Heart left ventricle (tissue), 16 donors: ENCODE results near the gene MYO7B. TPM values are rescaled to one million over a fixed set of nuclear protein-coding genes. Genes with fewer than 3 reads are reported as not detected.
A peak's percentile ranks its signal among the peaks of the same experiment; 100 is the strongest.

Experiments
- ATAC-seq, 4 donors: fragments of 200-7000 bp; cut with Tn5 transposase; one replicate each; pipeline ENCODE4 v1.9.1; 2020 to 2022; ENCODE audit warnings: moderate library complexity in 4 of 4, mild to moderate bottlenecking in 3 of 4, moderate number of reproducible peaks in 1 of 4
- DNase-seq, 5 donors: peaks; one replicate each; pipeline ENCODE4 v3.0.0-alpha.2; 2020
- H3K27ac ChIP-seq, 12 donors: fragments of 200-600 bp; sonication (generic) in 4 of 12; one replicate each; pipeline versions ENCODE4 v1.5.0 to v1.8.0; 2016 to 2022; ENCODE audit warnings: mild to moderate bottlenecking in 2 of 12
- H3K27me3 ChIP-seq, 9 donors: fragments of 200-600 bp; sonication (generic) in 2 of 9; one replicate each; pipeline versions ENCODE4 v1.5.1 to v1.8.0; 2016 to 2022; ENCODE audit warnings: mild to moderate bottlenecking in 3 of 9
- H3K36me3 ChIP-seq, 9 donors: fragments of 200-600 bp; sonication (generic) in 2 of 9; one replicate each; pipeline versions ENCODE4 v1.5.0 to v1.8.0; 2018 to 2022; ENCODE audit warnings: mild to moderate bottlenecking in 2 of 9
- H3K4me1 ChIP-seq, 12 donors: fragments of 200-600 bp; sonication (generic) in 4 of 12; one replicate each; pipeline versions ENCODE4 v1.5.0 to v1.8.0; 2016 to 2022; ENCODE audit warnings: mild to moderate bottlenecking in 3 of 12
- H3K4me3 ChIP-seq, 12 donors: fragments of 200-600 bp; sonication (generic) in 4 of 12; one replicate each; pipeline versions ENCODE4 v1.5.0 to v1.8.0; 2017 to 2022; ENCODE audit warnings: mild to moderate bottlenecking in 9 of 12, moderate library complexity in 4 of 12
- H3K9me3 ChIP-seq, 12 donors: fragments of 200-600 bp; sonication (generic) in 4 of 12; one replicate each; pipeline versions ENCODE4 v1.5.0 to v1.8.0; 2016 to 2022; ENCODE audit warnings: mild to moderate bottlenecking in 1 of 12
- CTCF ChIP-seq, 12 donors: fragments of 200-600 bp; sonication (generic) in 4 of 12; IDR thresholded peaks; one replicate each; pipeline versions ENCODE4 v1.5.0 to v1.8.0; 2018 to 2022; ENCODE audit warnings: antibody characterized with exemption in 12 of 12, mild to moderate bottlenecking in 5 of 12
- POLR2A ChIP-seq, 2 donors: fragments of 450-650 bp; IDR thresholded peaks; one replicate each; pipeline ENCODE4 v1.6.1; 2017; ENCODE audit warnings: antibody characterized with exemption in 2 of 2, mild to moderate bottlenecking in 2 of 2, moderate library complexity in 2 of 2
- whole genome bisulfite sequencing, 4 donors: extraction: QIAGEN DNeasy Blood & Tissue Kit in 2 of 4; methylation state at CpG; one replicate each; pipeline versions ENCODE4 v1.1.5 to v1.1.7; 2013 to 2018; 5-methylcytosine and 5-hydroxymethylcytosine counted together
- intact Hi-C, 10 donors: fragments of 100-400 bp; cut with DNase I; formaldehyde crosslinking; loops; one replicate each; pipeline versions ENCODE4 v1.11.1 to v1.14.2; 2022
- polyA plus RNA-seq, 2 donors: library from polyadenylated mRNA; stranded (reverse); fragments of 200-250 nt; gene quantifications; one replicate each; pipeline ENCODE4 v1.2.3, GENCODE V29; 2013
- total RNA-seq, 9 donors: library from RNA; depleted of rRNA in 2 of 9; stranded (reverse); fragments of >200 nt in 2 of 9; fragmentation: NEBNext Ultra II Directional in 3 of 9; extraction: Animal tissue kit (Norgen Biotek cat#: 25700) in 3 of 9; gene quantifications; one replicate each; pipeline versions ENCODE4 v1.1.0 to v1.2.4, GENCODE V29; 2016 to 2023
- donor health status: ischemic (EF 13 %, LVEDD 7.1; RV severe dilation, severe dysfunction).
- donor health status: healthy with polysubstance abuse.
- donor health status: DM: no; HTN: yes; CAD: no.
- donor health status: DM: no; HTN: no; CAD: no.
- donor health status: ischemic (EF 25% LVEDD 6.9; RV normal size, moderate dysfunction).
- donor health status: ischemic (EF 25% LVEDD 5.7; RV mildly dilated, moderate dysfunction).
- donor health status: healthy.
- donor health status: DM: yes; HTN: yes; CAD: no.
- donor health status: ischemic (EF 35%, LVEDD 5.7; RV mildly dilated, moderate dysfunction).
- donor health status: nonischemic (EF 11% LVEDD 7.7; RV severe dilation, severe dysfunction).
- donor health status: DM: yes; HTN: yes; CAD: no.
- donor health status: PGD.
- donor health status: ischemic (EF 29% LVEDD 5.4; RV normal size, mild dysfunction).
- donor health status: nonischemic (EF 23%, LVEDD 6.1; RV moderate dilation, normal function).

Gene MYO7B
- total and polyA plus RNA-seq, 11 donors, result 0.20 to 2.1 (median 0.90) TPM

GRCh38 chr2:127515383-127515915 lies 20.0 kb upstream of the MYO7B start:
- 43 to 58% (median 47%) methylated on average over 6 of the region's 6 CpGs for WGBS, 4 donors
- no peak for TF ChIP-seq CTCF (IDR thresholded peaks at IDR 0.05)
- TF ChIP-seq POLR2A (IDR thresholded peaks at IDR 0.05), result no peak
- Histone ChIP-seq H3K4me3 (peak overlapping the region in 2 of 12 donors; percentile 4 to 11), H3K9me3 (no peaks in the 10 kb centered on the region), H3K4me1 (peaks cover 0 to 59% (median 44%) of the 10 kb centered on the region in 12 donors), H3K27me3 (no peaks in the 10 kb centered on the region), H3K27ac (peak overlapping the region; percentile 17 to 89 (median 72)), H3K36me3 (peaks cover 0 to 72% (median 26%) of the 10 kb centered on the region in 9 donors)
- intact Hi-C loops, result loop anchor here in 3 of 10 donors (10.0 kb wide), 1 partner anchor 189 kb away; the partner anchor contains the start of gene SFT2D3 (in 3 of the 3)
- ATAC-seq, result peak in 3 of 4 donors; percentile 18 to 27 (median 25)
- DNase-seq, result no peak

GRCh38 chr2:127516041-127516762 lies 19.3 kb upstream of the MYO7B start:
- ATAC-seq, result peak; percentile 83 to 88 (median 85)
- intact Hi-C loops, result loop anchor here in 3 of 10 donors (10.0 kb wide), 1 partner anchor 189 kb away; the partner anchor contains the start of gene SFT2D3 (in 3 of the 3)

GRCh38 chr2:127517465-127517864 lies 18.0 kb upstream of the MYO7B start:
- no peaks in the 10 kb centered on the region for H3K9me3 ChIP-seq
- DNase-seq, result no peak
- no peaks in the 10 kb centered on the region for H3K27me3 ChIP-seq
- intact Hi-C loops, result loop anchor here in 3 of 10 donors (10.0 kb wide), 1 partner anchor 187 kb away; the partner anchor contains the start of gene SFT2D3 (in 3 of the 3)
- H3K27ac ChIP-seq, result peak overlapping the region in 2 of 12 donors; percentile 74 to 86
- no peak for TF ChIP-seq POLR2A (IDR thresholded peaks at IDR 0.05)
- TF ChIP-seq CTCF (IDR thresholded peaks at IDR 0.05), result no peak
- WGBS, 4 donors, result 82 to 93% (median 89%) methylated on average over 2 of the region's 2 CpGs
- H3K4me3 ChIP-seq, result no peak overlapping the region
- peaks cover 0 to 49% (median 37%) of the 10 kb centered on the region in 12 donors for H3K4me1 ChIP-seq
- H3K36me3 ChIP-seq, result peaks cover 0 to 78% (median 45%) of the 10 kb centered on the region in 9 donors
- no peak for ATAC-seq

More at GRCh38 chr2:127516041-127516762, 19.3 kb upstream of the MYO7B start:
- peak; percentile 80 to 92 (median 84) for DNase-seq
- Histone ChIP-seq H3K4me3 (peak overlapping the region in 2 of 12 donors; percentile 4 to 11), H3K4me1 (peaks cover 0 to 59% (median 44%) of the 10 kb centered on the region in 12 donors), H3K27me3 (no peaks in the 10 kb centered on the region), H3K27ac (peak overlapping the region in 11 of 12 donors; percentile 58 to 89 (median 72)), H3K36me3 (peaks cover 0 to 74% (median 33%) of the 10 kb centered on the region in 9 donors), H3K9me3 (no peaks in the 10 kb centered on the region)
- TF ChIP-seq POLR2A (IDR thresholded peaks at IDR 0.05) (no peak), CTCF (IDR thresholded peaks at IDR 0.05) (no peak)
- 64 to 78% (median 72%) methylated on average over 14 of the region's 14 CpGs for WGBS, 4 donors

- no peaks in the 10 kb centered on the region for H3K27me3 ChIP-seq
- no peaks in the 10 kb centered on the region for H3K9me3 ChIP-seq
- no peak for TF ChIP-seq POLR2A (IDR thresholded peaks at IDR 0.05)
- TF ChIP-seq CTCF (IDR thresholded peaks at IDR 0.05), result no peak
- DNase-seq, result no peak
- H3K4me1 ChIP-seq, result peaks cover 0 to 46% (median 16%) of the 10 kb centered on the region in 12 donors
- H3K4me3 ChIP-seq, result no peak overlapping the region
- H3K36me3 ChIP-seq, result peaks cover 0 to 72% (median 58%) of the 10 kb centered on the region in 9 donors
- no peak overlapping the region for H3K27ac ChIP-seq
- no peak for ATAC-seq
- intact Hi-C loops, result loop anchor here in 2 of 10 donors (10.0 kb wide), 1 partner anchor 184 kb away; the partner anchor contains the start of gene SFT2D3 (in 2 of the 2)
- WGBS, 4 donors, result 94 to 97% (median 95%) methylated on average over 4 of the region's 4 CpGs
These were observed 15.1 kb upstream of the MYO7B start for GRCh38 chr2:127520424-127520823.
